SW480 (cell line): ENCODE data around the gene EPHX1.
"Not testable (repeated sequence)": the region's sequence is repeated elsewhere in the genome, so short reads cannot be mapped to it uniquely, and the experiment has no call there.

ENCODE experiments used
- DNase-seq: peaks from one replicate; pipeline ENCODE4 v3.0.0-alpha.2; 2016; ENCODE audit warnings: low spot score

The EPHX1 gene

DNA sequence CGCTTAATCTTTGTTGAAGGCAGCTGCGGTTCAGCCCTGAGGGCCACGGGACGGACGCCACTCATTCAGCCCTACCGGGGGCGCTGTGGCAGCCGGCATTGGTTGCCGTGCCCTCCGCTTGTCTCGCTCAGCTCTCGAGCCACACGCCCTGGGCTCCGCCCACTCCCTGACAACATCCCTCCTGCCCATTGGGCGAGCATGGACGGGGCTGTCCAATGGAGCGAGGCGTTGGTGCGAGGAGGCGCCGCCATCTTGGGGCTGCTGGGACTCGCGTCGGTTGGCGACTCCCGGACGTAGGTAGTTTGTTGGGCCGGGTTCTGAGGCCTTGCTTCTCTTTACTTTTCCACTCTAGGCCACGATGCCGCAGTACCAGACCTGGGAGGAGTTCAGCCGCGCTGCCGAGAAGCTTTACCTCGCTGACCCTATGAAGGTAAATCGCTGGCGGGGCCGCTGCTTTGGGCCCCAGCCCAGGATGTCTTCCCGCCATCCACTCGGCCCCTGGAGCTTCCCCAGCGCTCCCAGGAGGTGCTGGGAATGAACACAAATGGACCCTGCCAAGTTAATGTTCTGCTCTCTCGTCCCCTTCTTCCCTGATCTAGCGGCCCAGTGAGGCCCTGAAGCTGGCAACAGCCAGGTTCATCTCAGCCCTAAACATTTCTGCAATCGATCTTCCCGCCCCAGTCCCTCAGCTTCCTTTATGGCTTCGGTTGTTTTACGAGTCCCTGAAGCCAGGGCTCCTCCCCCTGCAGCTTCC lies 32.2 kb upstream of the EPHX1 start, which contains the start of gene SRP9:
TSS of gene SRP9 (plus strand) at position 244 of the 754 bp plus-strand sequence. CDS start at position 359, 115 bp downstream.
- DNase-seq, result peak; percentile 98

DNA sequence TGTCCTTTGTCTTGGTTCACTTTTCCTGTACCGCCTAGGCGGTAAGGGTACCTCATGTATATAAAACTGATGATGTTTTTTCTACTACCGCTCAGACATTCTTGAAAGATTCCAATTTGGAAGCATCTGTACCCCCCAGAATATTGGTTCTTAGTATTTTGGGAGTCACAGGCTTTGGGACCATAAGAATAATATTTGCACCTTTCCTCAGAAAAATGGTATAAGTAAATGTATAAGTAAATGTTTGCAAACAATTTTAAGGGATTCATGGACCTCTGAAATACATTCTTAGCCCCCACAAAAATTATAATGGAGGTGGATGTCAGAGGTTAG lies 31.6 kb upstream of the EPHX1 start:
- DNase-seq, result no peak

GRCh38 chr1:225779165-225779564 lies 30.8 kb upstream of the EPHX1 start:
- not testable (repeated sequence) for DNase-seq

GRCh38 chr1:225780134-225780533 lies 29.8 kb upstream of the EPHX1 start:
- DNase-seq, result no peak

- no peak for DNase-seq
Observed at GRCh38 chr1:225780630-225781029, 29.3 kb upstream of the EPHX1 start.

DNA sequence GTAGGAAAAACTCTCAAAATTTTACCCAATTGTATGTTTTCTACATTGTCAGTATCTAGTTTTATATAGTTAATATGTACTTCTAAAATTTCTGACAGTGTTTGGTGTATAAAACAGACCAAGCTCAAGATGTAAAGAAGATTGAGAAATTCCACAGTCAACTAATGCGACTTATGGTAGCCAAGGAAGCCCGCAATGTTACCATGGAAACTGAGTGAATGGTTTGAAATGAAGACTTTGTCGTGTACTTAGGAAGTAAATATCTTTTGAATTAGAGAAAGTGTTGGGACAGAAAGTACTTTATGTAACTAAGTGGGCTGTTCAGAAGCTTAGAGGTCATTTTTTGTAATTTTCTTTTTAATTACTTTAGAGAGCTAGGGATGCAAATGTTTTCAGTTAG lies 20.8 kb upstream of the EPHX1 start:
- not testable (repeated sequence) for DNase-seq

DNA sequence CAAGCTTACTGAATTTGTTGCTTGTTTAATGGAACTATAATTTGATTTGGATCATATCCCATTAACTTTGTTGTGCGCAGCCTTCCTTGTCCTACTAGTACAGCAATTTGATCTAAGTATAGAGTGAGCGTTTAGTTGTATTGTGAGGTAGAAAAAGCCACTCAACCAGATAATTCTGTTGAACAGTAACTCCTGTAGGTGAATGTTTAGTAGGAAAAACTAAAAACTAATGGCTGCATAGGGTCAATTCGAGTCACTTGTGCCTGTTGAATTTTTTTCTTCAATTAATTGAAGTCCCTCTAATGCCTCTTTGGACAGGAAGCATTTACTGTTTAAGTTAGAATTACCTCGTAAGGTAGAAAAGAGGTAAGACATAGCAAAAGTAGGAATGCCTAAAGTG lies 15.0 kb upstream of the EPHX1 start:
- no peak for DNase-seq

DNA sequence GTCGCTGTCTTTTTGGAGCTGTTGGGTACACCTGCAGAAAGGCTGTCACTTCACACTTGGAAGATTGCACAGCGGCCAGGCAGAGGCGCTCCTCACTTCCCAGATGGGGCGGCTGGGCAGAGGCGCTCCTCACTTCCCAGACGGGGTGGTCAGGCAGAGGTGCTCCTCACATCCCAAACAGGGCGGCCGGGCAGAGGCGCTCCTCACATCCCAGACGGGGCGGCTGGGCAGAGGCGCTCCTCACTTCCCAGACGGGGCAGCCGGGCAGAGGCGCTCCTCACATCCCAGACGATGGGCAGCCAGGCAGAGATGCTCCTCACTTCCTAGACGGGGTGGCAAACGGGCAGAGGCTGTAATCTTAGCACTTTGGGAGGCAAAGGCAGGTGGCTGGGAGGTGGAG lies 13.8 kb upstream of the EPHX1 start:
- DNase-seq, result not testable (repeated sequence)

DNA sequence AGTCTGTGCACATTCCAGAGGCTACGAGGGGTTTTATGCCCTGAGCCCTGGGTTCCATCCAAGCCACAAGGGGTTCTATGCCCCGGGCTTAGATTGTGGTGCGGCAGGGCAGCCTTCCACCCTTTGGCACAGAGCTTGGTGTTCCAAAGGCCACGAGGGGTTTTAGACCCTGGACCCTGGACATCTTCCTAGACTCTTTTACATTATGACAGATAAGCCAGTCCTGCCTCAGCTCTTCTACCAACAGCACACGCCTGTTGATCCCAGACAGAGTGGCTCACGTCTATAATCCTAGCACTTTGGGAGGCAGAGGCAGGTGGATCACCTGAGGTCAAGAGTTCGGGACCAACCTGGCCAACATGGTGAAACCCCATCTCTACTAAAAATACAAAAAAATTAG lies 8.8 kb upstream of the EPHX1 start:
- not testable (repeated sequence) for DNase-seq

DNA sequence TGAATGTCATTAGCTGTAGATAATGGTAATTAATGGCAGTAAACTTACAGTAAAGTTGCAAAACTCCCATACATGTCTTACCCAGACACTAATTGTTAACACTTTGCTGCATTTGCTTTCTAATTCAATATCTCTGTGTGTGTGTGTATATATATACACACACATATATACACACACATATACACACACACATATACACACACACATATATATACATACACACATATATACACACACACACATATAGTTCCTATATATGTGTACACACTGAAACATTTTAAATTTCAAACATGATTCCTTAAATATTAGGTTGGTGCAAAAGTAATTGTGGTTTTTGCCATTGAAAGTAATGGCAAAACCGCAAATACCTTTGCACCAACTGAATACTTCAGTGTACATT lies 3.7 kb upstream of the EPHX1 start:
- DNase-seq, result no peak

DNA sequence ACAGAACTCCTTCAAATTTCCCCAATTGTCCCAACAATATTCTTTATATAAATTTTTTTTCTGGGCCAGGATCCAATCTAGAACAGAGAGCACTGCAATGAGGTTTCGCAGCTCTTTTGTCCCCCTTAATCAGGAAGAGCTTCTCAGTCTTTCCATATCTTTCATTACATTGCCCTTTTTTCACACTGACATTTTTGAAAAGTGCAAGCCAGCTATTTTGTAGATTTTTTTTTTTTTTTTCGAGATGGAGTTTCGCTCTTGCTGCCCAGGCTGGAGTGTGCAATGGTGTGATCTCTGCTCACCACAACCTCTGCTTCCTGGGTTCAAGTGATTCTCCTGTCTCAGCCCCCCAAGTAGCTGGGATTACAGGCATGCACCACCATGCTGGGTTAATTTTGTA lies 3.2 kb upstream of the EPHX1 start:
- not testable (repeated sequence) for DNase-seq

DNA sequence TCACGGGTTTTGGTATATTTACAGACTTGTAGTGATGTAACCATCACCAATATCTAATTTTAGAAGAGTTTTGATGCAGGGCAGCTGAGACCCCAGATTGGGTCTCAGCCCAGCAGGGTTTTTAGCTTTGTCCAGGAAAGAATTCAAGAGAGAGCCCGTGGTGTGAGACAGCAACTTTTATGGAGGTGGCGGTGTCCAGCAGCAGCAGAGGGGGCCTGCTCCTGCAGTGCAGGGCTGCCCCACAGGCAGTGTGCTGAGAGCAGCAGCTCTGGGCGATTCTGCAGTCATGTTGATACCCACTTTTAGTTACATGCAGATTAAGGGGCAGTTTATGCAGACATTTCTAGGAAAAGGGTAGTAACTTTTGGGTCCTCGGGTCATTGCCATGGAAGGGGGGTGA lies 1.8 kb upstream of the EPHX1 start:
- no peak for DNase-seq

DNA sequence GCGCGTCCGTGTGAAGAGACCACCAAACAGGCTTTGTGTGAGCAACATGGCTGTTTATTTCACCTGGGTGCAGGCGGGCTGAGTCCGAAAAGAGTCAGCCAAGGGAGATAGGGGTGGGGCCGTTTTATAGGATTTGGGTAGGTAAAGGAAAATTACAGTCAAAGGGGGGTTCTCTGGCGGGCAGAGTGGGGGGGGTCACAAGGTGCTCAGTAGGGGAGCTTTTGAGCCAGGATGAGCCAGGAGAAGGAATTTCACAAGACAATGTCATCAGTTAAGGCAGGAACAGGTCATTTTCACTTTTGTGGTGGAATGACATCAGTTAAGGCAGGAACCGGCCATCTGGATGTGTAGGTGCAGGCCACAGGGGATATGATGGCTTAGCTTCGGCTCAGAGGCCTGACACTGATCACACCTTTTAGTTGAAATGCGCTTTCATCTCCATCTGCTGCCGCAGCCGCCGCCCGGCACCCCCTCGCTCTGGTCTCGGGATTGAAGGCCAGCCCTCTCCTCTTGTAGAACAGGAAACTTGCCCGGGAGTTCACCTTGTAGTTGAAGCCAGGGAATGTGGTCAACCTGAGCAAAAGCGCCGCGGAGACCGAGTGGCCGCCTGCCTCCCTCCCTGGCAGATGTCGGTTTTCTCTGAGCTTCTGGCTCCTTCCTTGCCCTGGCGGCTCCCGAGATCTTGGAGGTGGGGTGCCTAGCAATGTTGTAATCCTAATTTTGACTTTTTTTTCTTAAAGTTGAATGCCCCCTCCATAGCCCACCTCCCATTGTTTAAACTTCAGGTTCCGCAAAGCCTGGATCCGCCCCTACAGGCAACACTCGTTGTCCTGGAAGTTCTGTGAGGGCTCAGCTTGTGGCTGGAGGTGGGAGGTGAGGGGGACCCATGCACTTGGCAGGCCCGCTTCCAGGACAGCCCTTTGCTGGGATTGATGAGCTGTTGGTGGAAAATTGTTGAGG lies 935 bp downstream of the EPHX1 start:
- peak; percentile 60 for DNase-seq

DNA sequence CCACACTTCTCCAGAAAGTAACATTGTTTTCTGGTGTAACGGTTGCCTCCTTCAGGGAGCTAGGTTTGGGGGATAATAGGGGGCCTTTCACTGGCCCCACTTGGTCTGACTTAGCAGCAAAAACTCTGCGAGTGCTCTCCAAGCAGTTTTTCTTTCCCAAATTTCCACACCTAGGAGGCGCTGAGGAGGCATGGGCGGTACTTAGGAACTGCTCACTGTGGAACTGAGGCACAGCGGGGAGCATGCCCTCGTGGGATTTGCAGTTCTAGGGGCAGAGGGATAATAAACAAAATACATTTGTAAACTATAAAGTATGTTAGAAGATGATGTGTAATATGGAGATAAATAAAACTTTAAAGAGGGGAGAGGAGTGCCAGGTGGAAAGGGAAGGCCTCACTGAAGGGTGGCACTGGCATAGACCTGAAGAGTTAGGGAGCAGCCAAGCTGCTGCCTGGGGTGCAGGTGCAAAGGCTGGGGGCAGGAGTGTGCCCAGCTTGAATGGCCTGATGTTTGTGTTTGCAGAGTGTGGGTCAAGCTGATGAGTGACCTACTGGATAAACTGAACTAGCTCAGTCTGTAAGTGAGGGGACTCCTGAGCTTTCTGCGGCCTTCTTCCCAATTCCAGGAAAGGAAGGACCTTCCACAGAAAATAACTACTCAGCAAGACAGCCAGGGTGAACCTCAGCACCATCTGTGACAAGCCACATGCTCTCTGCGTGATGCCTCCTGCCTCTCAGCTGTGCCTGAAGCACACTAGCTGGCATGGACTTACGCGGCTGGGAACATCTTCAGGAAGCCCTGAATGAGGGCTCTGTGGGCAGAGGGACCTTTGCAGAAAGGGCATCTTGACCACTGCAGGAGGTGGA lies 1.9 kb downstream of the EPHX1 start:
- DNase-seq, result no peak

- no peak for DNase-seq
Observed at GRCh38 chr1:225812488-225813213, 2.7 kb downstream of the EPHX1 start.

- peak; percentile 33 for DNase-seq
Observed at GRCh38 chr1:225813214-225813964, 3.5 kb downstream of the EPHX1 start.

GRCh38 chr1:225814381-225814780 lies 4.5 kb downstream of the EPHX1 start:
- DNase-seq, result no peak

DNA sequence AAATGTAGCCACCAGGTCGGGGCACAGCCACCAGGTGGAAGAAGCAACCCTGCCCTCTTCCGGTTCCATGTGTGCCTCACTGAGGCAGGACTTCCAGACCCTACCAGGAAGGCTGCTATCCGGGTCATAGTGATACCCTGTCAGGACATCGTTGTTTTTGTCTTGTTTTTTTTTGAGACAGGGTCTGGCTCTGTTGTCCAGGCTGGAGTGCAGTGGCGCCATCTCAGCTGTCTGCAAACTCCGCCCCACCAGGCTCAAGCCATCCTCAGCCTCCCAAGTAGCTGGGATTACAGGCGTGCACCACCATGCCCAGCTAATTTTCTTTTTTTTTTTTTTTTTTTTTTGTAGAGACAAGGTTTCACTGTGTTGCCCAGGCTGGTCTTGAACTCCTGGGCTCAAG lies 5.2 kb downstream of the EPHX1 start:
- not testable (repeated sequence) for DNase-seq

GRCh38 chr1:225815526-225816178 lies 5.7 kb downstream of the EPHX1 start:
- DNase-seq, result no peak
